AG09309 (cell line): Measurements from ENCODE around the gene TGFBR3L.

ENCODE experiments used
- DNase-seq: peaks from one replicate; pipeline ENCODE4 v3.0.0-alpha.2; 2010; ENCODE audit warnings: low read depth
- H3K4me3 ChIP-seq: 2 replicates; pipeline ENCODE4 v1.5.1; 2011; ENCODE audit warnings: mild to moderate bottlenecking, low read depth, low read length, moderate library complexity; ENCODE audit not compliant: control insufficient read depth
- CTCF ChIP-seq: IDR thresholded peaks from 2 replicates; pipeline ENCODE4 v1.5.1; 2011; ENCODE audit warnings: mild to moderate bottlenecking, low read depth, low read length, inconsistent platforms; ENCODE audit not compliant: insufficient read depth, control insufficient read depth; ENCODE audit errors: missing control alignments

The TGFBR3L gene

GRCh38 chr19:7909471-7910067, 5.1 kb upstream of the TGFBR3L start:
- H3K4me3 ChIP-seq: no peak overlapping the region
- DNase-seq: no peak
- no peak for TF ChIP-seq CTCF

GRCh38 chr19:7910321-7911161, 4.1 kb upstream of the TGFBR3L start:
- no peak for TF ChIP-seq CTCF
- no peak for DNase-seq
- no peak overlapping the region for H3K4me3 ChIP-seq

- H3K4me3 ChIP-seq: no peak overlapping the region
- DNase-seq: no peak
- TF ChIP-seq CTCF: no peak
Observed at GRCh38 chr19:7911508-7912143, 3.0 kb upstream of the TGFBR3L start.

- no peak for DNase-seq
- no peak overlapping the region for H3K4me3 ChIP-seq
- no peak for TF ChIP-seq CTCF
Observed at GRCh38 chr19:7912144-7912696, 2.4 kb upstream of the TGFBR3L start.

GRCh38 chr19:7912697-7913564, 1.7 kb upstream of the TGFBR3L start:
- DNase-seq: no peak
- no peak overlapping the region for H3K4me3 ChIP-seq
- no peak for TF ChIP-seq CTCF

GRCh38 chr19:7913652-7914051, 978 bp upstream of the TGFBR3L start:
- DNase-seq: no peak
- TF ChIP-seq CTCF: no peak
- H3K4me3 ChIP-seq: no peak overlapping the region
